HepG2 (cell line): ENCODE results near the gene CYP2W1. TPM values are rescaled to one million over a fixed set of nuclear protein-coding genes. Genes with fewer than 3 reads are reported as not detected.
A peak's percentile ranks its signal among the peaks of the same experiment; 100 is the strongest.

ENCODE experiments used
- ATAC-seq: fragments of 200-7000 bp; cut with Tn5 transposase; 3 replicates; pipeline ENCODE4 v1.9.1; 2020; ENCODE audit warnings: mild to moderate bottlenecking, moderate library complexity
- BruUV-seq: library from RNA; stranded (reverse); fragments of 400-500 nt; replicated peaks from 2 replicates; lab custom pipeline; 2021; lab: Mats Ljungman, UMichigan
- CTCF ChIA-PET: fragments of 300-600 bp; formaldehyde crosslinking; extraction: SDS; loops from one replicate; lab custom pipeline; 2021; ENCODE audit warnings: low total read pairs, inconsistent platforms, low intra/inter-chr PET ratio; lab: Yijun Ruan, JAX
- POLR2A ChIA-PET: fragments of 350-600 bp; sonication (Branson Sonifier 250); formaldehyde crosslinking; loops from one replicate; lab custom pipeline; 2020; ENCODE audit warnings: antibody characterized with exemption, inconsistent platforms; lab: Yijun Ruan, JAX
- DNase-seq: peaks from one replicate; pipeline ENCODE4 v3.0.0-alpha.2; 2015; ENCODE audit warnings: low spot score
- FAIRE-seq: peaks from 3 replicates; lab custom pipeline; 2011; peaks lifted over from hg19 to GRCh38; lab: Jason Lieb, UNC
- H2AFZ ChIP-seq: one replicate; pipeline ENCODE4 v1.6.1; 2011; ENCODE audit warnings: low read length, inconsistent platforms
- H3K27ac ChIP-seq: fragments of 300-600 bp; 3 replicates; pipeline ENCODE4 v1.8.0; 2011; ENCODE audit warnings: mixed run types, mild to moderate bottlenecking, mixed read lengths, low read length, inconsistent platforms; ENCODE audit not compliant: insufficient read depth; ENCODE audit errors: extremely low read length
- H3K27me3 ChIP-seq, 2 experiments: fragments of 200-600 bp in 1 of 2; 2 replicates in 1 of 2; 3 replicates in 1 of 2; pipeline versions ENCODE4 v1.6.0 to v1.8.0; 2011; ENCODE audit warnings: low read length in 2 of 2, mild to moderate bottlenecking in 2 of 2, moderate library complexity in 2 of 2, inconsistent platforms in 1 of 2; ENCODE audit not compliant: insufficient read depth in 2 of 2, control insufficient read depth in 1 of 2
- H3K36me3 ChIP-seq, 2 experiments: fragments of 200-600 bp in 1 of 2; replicated peaks in 1 of 2; 2 replicates in 1 of 2; 3 replicates in 1 of 2; pipeline versions ENCODE4 v1.5.1 to v1.8.0; 2011; ENCODE audit warnings: low read length in 2 of 2, inconsistent platforms in 1 of 2; ENCODE audit not compliant: insufficient read depth in 2 of 2, control insufficient read depth in 1 of 2
- H3K4me1 ChIP-seq: 2 replicates; pipeline ENCODE4 v1.5.1; 2012; ENCODE audit warnings: low read length, inconsistent platforms; ENCODE audit not compliant: insufficient read depth
- H3K4me2 ChIP-seq: 2 replicates; pipeline ENCODE4 v1.6.0; 2011; ENCODE audit warnings: low read depth, low read length, inconsistent platforms
- H3K4me3 ChIP-seq, 3 experiments: fragments of 200-600 bp in 1 of 3; sonication (generic), shearing (Covaris generic) in 1 of 3; replicated peaks in 1 of 3; 2 replicates each; pipeline ENCODE4 v1.5.1; 2011 to 2016; ENCODE audit warnings: low read length in 3 of 3, inconsistent platforms in 2 of 3, low read depth in 2 of 3, mild to moderate bottlenecking in 2 of 3, control low read depth in 1 of 3, mixed read lengths in 1 of 3; ENCODE audit not compliant: insufficient read depth in 1 of 3
- H3K79me2 ChIP-seq: one replicate; pipeline ENCODE4 v1.6.1; 2011; ENCODE audit warnings: low read length, inconsistent platforms; ENCODE audit not compliant: insufficient read depth
- H3K9ac ChIP-seq: 2 replicates; pipeline ENCODE4 v1.6.0; 2011; ENCODE audit warnings: mild to moderate bottlenecking, low read depth, low read length, inconsistent platforms; ENCODE audit not compliant: insufficient read depth
- H3K9me3 ChIP-seq: 2 replicates; pipeline ENCODE4 v1.5.1; 2012; ENCODE audit warnings: mild to moderate bottlenecking, low read length
- H4K20me1 ChIP-seq: 2 replicates; pipeline ENCODE4 v1.6.0; 2011; ENCODE audit warnings: inconsistent platforms, mild to moderate bottlenecking, low read length, moderate library complexity; ENCODE audit not compliant: insufficient read depth
- HOXD1 ChIP-seq: sonication (generic); formaldehyde crosslinking; IDR thresholded peaks from 2 replicates; pipeline ENCODE4 v1.5.0; 2020; ENCODE audit warnings: missing genetic modification reagents
- ISL2 ChIP-seq: sonication (generic); formaldehyde crosslinking; IDR thresholded peaks from 2 replicates; pipeline ENCODE4 v1.5.0; 2020; ENCODE audit warnings: missing genetic modification reagents
- RAD21 ChIP-seq: fragments of 450-650 bp; formaldehyde crosslinking; IDR thresholded peaks from 2 replicates; pipeline ENCODE4 v1.5.0; 2020; ENCODE audit warnings: mild to moderate bottlenecking
- STAG1 ChIP-seq: sonication (generic); formaldehyde crosslinking; IDR thresholded peaks from 2 replicates; pipeline ENCODE4 v1.4.0; 2020; ENCODE audit warnings: missing genetic modification reagents
- ZNF83 ChIP-seq: sonication (generic); formaldehyde crosslinking; IDR thresholded peaks from 2 replicates; pipeline ENCODE4 v1.4.0; 2020; ENCODE audit warnings: missing genetic modification reagents, mild to moderate bottlenecking, borderline replicate concordance
- WGBS: methylation state at CpG from one replicate; pipeline ENCODE4 v1.1.6; 2017; ENCODE audit warnings: low lambda C conversion rate; 5-methylcytosine and 5-hydroxymethylcytosine counted together
- in situ Hi-C: cut with HindIII; loops from 2 replicates; pipeline ENCODE4 v1.10.0; 2017; ENCODE audit warnings: low pct_unique_long_range_greater_than_20kb; ENCODE audit not compliant: extremely low pct_ligation_motif_present
- intact Hi-C: fragments of 100-400 bp; cut with micrococcal nuclease; formaldehyde crosslinking; loops from one replicate; pipeline ENCODE4 v1.10.0; 2022; ENCODE audit not compliant: unreplicated experiment
- polyA plus RNA-seq, 8 experiments: library from polyadenylated mRNA; depleted of rRNA in 3 of 8; stranded (reverse) in 7 of 8; unstranded in 1 of 8; fragments of >200 nt; fragmentation: Illumina TruSeq in 4 of 8; extraction: Trizol in 4 of 8; gene quantifications; 2 replicates each; pipeline versions ENCODE4 v1.2.1 to v1.2.3, GENCODE V29; 2011 to 2016; ENCODE audit warnings: low read depth in 4 of 8, missing spikeins in 1 of 8, mixed read lengths in 1 of 8; ENCODE audit not compliant: insufficient read depth in 1 of 8
- total RNA-seq, 5 experiments: library from RNA; depleted of rRNA; stranded (reverse); fragments of >200 nt; fragmentation: Illumina TruSeq; extraction: Trizol; gene quantifications; 2 replicates each; pipeline ENCODE4 v1.2.3, GENCODE V29; 2016; ENCODE audit warnings: low read depth in 1 of 5
- TF ChIP-seq, protein P1 (sequence below): sonication (generic); formaldehyde crosslinking; IDR thresholded peaks from 2 replicates; pipeline ENCODE4 v1.4.0; 2020; ENCODE audit warnings: missing genetic modification reagents

CYP2W1 gene
- total and polyA plus RNA-seq, 2 of the 13 experiments (the other 11 are each of a cell fraction or from before 2014, with no cell fraction given), result 19.5 to 31.7 TPM

DNA sequence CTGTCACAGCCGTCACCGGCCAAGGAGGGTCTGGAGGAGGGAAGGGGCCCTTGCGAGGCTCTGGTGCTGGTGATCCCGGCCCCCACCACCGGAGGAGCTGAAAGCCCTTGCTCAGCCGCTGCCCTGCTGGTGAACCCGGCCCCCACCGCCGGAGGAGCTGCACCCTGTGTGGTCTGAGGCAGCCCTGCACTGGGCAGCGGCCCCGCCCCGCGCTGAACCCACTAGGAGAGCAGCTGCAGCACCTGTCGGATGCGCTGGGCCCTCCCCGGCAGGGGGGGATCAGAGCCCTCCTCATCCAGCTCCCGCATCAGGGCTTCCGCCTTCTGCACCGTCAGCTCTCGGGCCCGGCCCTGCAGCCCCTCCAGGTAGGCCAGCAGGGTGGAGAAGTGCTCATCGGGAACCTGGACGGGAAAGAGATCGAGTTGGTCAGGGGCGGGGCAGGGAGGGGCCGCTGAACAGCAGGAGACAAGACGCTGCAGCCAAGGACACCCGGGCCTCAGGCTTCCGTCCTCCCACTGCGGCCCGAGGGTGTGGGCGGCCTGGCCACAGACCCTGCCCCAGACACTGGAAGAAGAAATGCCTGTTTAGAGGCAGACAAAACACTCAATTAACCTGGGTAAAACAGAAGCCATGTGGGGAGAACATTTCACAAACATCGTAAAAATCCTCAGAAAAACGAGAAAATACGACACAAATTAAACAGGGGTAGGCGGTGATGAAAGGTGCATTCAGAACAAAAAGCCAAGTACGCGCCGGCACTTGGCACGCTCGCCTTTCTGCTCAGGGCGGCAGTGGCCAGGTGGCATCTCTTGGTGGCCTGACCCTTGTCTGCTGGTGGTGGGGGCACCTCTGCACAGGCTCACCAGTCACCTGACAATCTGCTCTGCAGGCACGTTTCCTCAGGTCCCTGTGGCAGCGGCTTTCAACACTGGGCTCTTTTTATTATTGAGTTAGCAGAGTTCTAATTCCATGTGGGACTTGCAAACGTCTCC is 14.7 kb downstream of the CYP2W1 start:
- POLR2A ChIA-PET, result no interaction called here
- TF ChIP-seq ZNF83 (CRISPR knock-in tag), result no peak
- TF ChIP-seq RAD21 (CRISPR knock-in tag), result 0 out of 2 replicates have a peak, but pooled peaks have one; percentile 30
- TF ChIP-seq HOXD1, result no peak
- TF ChIP-seq ISL2, result no peak
- TF ChIP-seq, protein P1, sequence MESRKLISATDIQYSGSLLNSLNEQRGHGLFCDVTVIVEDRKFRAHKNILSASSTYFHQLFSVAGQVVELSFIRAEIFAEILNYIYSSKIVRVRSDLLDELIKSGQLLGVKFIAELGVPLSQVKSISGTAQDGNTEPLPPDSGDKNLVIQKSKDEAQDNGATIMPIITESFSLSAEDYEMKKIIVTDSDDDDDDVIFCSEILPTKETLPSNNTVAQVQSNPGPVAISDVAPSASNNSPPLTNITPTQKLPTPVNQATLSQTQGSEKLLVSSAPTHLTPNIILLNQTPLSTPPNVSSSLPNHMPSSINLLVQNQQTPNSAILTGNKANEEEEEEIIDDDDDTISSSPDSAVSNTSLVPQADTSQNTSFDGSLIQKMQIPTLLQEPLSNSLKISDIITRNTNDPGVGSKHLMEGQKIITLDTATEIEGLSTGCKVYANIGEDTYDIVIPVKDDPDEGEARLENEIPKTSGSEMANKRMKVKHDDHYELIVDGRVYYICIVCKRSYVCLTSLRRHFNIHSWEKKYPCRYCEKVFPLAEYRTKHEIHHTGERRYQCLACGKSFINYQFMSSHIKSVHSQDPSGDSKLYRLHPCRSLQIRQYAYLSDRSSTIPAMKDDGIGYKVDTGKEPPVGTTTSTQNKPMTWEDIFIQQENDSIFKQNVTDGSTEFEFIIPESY, result 0 out of 2 replicates have a peak, but pooled peaks have one; percentile 42
- no peak for TF ChIP-seq STAG1
- peaks cover 10% of the 10 kb centered on the region for H3K4me1 ChIP-seq
- in situ Hi-C loops, result loop anchor here (5.0 kb wide), 1 partner anchor 180 kb away; no protein-coding TSS in a partner anchor
- no peaks in the 10 kb centered on the region for H3K27me3 ChIP-seq
- H3K4me2 ChIP-seq, result no peak overlapping the region
- H3K4me3 ChIP-seq, result no peak overlapping the region
- H3K79me2 ChIP-seq, result no peaks in the 10 kb centered on the region
- no peak overlapping the region for H2AFZ ChIP-seq
- intact Hi-C loops, result no loop called here
- BruUV-seq, result no TSS peak
- DNase-seq, result no peak
- no peaks in the 10 kb centered on the region for H3K9me3 ChIP-seq
- no peak overlapping the region for H3K9ac ChIP-seq
- H3K36me3 ChIP-seq, result peaks cover 0 to 1% of the 10 kb centered on the region in 2 experiments; a peak in 1 of 5 replicates
- no peak for ATAC-seq
- CTCF ChIA-PET, result interaction anchor here (1.9 kb wide), 1 partner anchor 68 kb away, joined by 5 read pairs; no protein-coding TSS in a partner anchor
- no peak for FAIRE-seq
- no peak overlapping the region for H3K27ac ChIP-seq
- WGBS, result 93% methylated on average over 26 of the region's 45 CpGs
- no peaks in the 10 kb centered on the region for H4K20me1 ChIP-seq
